Measurements from ENCODE around the gene SKAP2. TPM values are rescaled to one million over a fixed set of nuclear protein-coding genes. Genes with fewer than 3 reads are reported as not detected.

The SKAP2 gene
- total and polyA plus RNA-seq, 2 of the 13 experiments (the other 11 are each of a cell fraction or from before 2014, with no cell fraction given) = 3.6 to 12.9 TPM

DNA sequence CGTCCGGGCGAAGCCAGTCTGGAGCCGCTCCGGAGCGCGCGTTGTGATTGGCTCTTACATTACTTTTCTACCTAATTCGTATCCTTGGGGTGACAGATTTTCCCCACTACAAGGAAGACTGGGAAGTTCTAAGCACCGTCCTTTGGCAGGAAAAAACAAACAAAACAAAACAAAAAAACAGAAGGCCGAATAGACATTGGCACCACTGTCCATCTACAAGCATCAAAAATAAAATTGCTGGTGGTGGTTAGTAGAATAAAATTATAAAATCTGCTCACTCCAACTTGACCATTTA lies 651 bp upstream of the SKAP2 start:
- Histone ChIP-seq H3K27ac (ENCODE audit: extremely low read length, insufficient read depth, low read length) (peak overlapping the region; percentile 76), H2AFZ (ENCODE audit: low read length) (peak overlapping the region; percentile 61), H3K4me3 (replicated peaks in 1 of 3; ENCODE audit: insufficient read depth in 1 of 3, low read depth in 2 of 3, low read length in 3 of 3) (peak overlapping the region; percentile 62 to 95 (median 65)), H3K4me2 (ENCODE audit: low read depth, low read length) (peak overlapping the region; percentile 84), H3K4me1 (ENCODE audit: insufficient read depth, low read length) (peaks cover 19% of the 10 kb centered on the region), H3K36me3 (replicated peaks in 1 of 2; ENCODE audit: control insufficient read depth in 1 of 2, insufficient read depth in 2 of 2, low read length in 2 of 2) (no peaks in the 10 kb centered on the region), H4K20me1 (ENCODE audit: insufficient read depth, low read length) (no peaks in the 10 kb centered on the region), H3K79me2 (ENCODE audit: insufficient read depth, low read length) (peaks cover 2% of the 10 kb centered on the region), H3K9me3 (ENCODE audit: low read length) (no peaks in the 10 kb centered on the region), H3K9ac (ENCODE audit: insufficient read depth, low read depth, low read length) (peak overlapping the region; percentile 74), H3K27me3 (ENCODE audit: control insufficient read depth in 1 of 2, insufficient read depth in 2 of 2, low read length in 2 of 2) (no peaks in the 10 kb centered on the region; a peak in 1 of 5 replicates)
- ChIA-PET CTCF (ENCODE audit: low intra/inter-chr PET ratio, low total read pairs) (no interaction called here), POLR2A (interaction anchor here (1.0 to 1.9 kb wide), 10 partner anchors 59 to 285 kb away, joined by 3 to 12 read pairs (median 5); partner anchors contain the start of gene HOXA4)
- no peak for FAIRE-seq
- no peak for DNase-seq (ENCODE audit: low spot score)
- WGBS (ENCODE audit: low lambda C conversion rate) = 2% methylated on average over 11 of the region's 11 CpGs
- intact Hi-C loops (cut with micrococcal nuclease; ENCODE audit: unreplicated experiment) = no loop called here
- ATAC-seq = peak; percentile 60
- TSS peak; percentile 100 for BruUV-seq (replicated peaks)
- in situ Hi-C loops (cut with HindIII; ENCODE audit: extremely low pct_ligation_motif_present, low pct_unique_long_range_greater_than_20kb) = no loop called here
- no peak for TF ChIP-seq DPF2 (CRISPR knock-in tag; IDR thresholded peaks at IDR 0.05; ENCODE audit: borderline replicate concordance, low read depth)
- no peak for TF ChIP-seq THYN1 (CRISPR knock-in tag; IDR thresholded peaks at IDR 0.05; ENCODE audit: borderline replicate concordance, low read depth)
- TF ChIP-seq, protein P1, sequence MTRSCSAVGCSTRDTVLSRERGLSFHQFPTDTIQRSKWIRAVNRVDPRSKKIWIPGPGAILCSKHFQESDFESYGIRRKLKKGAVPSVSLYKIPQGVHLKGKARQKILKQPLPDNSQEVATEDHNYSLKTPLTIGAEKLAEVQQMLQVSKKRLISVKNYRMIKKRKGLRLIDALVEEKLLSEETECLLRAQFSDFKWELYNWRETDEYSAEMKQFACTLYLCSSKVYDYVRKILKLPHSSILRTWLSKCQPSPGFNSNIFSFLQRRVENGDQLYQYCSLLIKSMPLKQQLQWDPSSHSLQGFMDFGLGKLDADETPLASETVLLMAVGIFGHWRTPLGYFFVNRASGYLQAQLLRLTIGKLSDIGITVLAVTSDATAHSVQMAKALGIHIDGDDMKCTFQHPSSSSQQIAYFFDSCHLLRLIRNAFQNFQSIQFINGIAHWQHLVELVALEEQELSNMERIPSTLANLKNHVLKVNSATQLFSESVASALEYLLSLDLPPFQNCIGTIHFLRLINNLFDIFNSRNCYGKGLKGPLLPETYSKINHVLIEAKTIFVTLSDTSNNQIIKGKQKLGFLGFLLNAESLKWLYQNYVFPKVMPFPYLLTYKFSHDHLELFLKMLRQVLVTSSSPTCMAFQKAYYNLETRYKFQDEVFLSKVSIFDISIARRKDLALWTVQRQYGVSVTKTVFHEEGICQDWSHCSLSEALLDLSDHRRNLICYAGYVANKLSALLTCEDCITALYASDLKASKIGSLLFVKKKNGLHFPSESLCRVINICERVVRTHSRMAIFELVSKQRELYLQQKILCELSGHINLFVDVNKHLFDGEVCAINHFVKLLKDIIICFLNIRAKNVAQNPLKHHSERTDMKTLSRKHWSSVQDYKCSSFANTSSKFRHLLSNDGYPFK (CRISPR knock-in tag; IDR thresholded peaks at IDR 0.05; ENCODE audit: borderline replicate concordance) = 0 out of 2 replicates have a peak, but pooled peaks have one; percentile 15
- no peak for TF ChIP-seq MED13 (CRISPR knock-in tag; IDR thresholded peaks at IDR 0.05)
- TF ChIP-seq ATF1 (CRISPR knock-in tag; IDR thresholded peaks at IDR 0.05) = peak; percentile 66
- peak; percentile 37; the same call in 1 of the 2 replicates for TF ChIP-seq NFYB (CRISPR knock-in tag; IDR thresholded peaks at IDR 0.05)
- no peak for TF ChIP-seq RFX5 (IDR thresholded peaks at IDR 0.05; ENCODE audit: low read depth, low read length)
- TF ChIP-seq, protein P2, sequence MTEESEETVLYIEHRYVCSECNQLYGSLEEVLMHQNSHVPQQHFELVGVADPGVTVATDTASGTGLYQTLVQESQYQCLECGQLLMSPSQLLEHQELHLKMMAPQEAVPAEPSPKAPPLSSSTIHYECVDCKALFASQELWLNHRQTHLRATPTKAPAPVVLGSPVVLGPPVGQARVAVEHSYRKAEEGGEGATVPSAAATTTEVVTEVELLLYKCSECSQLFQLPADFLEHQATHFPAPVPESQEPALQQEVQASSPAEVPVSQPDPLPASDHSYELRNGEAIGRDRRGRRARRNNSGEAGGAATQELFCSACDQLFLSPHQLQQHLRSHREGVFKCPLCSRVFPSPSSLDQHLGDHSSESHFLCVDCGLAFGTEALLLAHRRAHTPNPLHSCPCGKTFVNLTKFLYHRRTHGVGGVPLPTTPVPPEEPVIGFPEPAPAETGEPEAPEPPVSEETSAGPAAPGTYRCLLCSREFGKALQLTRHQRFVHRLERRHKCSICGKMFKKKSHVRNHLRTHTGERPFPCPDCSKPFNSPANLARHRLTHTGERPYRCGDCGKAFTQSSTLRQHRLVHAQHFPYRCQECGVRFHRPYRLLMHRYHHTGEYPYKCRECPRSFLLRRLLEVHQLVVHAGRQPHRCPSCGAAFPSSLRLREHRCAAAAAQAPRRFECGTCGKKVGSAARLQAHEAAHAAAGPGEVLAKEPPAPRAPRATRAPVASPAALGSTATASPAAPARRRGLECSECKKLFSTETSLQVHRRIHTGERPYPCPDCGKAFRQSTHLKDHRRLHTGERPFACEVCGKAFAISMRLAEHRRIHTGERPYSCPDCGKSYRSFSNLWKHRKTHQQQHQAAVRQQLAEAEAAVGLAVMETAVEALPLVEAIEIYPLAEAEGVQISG (CRISPR knock-in tag; IDR thresholded peaks at IDR 0.05) = no peak
- no peak for TF ChIP-seq ZFP1 (CRISPR knock-in tag; IDR thresholded peaks at IDR 0.05)
- TF ChIP-seq ZNF230 (CRISPR knock-in tag; IDR thresholded peaks at IDR 0.05) = peak; percentile 4; the same call in 1 of the 2 replicates
- TF ChIP-seq SRSF1 (optimal IDR thresholded peaks at IDR 0.05; ENCODE audit: low read depth, low read length) = no peak
- TF ChIP-seq, protein P3, sequence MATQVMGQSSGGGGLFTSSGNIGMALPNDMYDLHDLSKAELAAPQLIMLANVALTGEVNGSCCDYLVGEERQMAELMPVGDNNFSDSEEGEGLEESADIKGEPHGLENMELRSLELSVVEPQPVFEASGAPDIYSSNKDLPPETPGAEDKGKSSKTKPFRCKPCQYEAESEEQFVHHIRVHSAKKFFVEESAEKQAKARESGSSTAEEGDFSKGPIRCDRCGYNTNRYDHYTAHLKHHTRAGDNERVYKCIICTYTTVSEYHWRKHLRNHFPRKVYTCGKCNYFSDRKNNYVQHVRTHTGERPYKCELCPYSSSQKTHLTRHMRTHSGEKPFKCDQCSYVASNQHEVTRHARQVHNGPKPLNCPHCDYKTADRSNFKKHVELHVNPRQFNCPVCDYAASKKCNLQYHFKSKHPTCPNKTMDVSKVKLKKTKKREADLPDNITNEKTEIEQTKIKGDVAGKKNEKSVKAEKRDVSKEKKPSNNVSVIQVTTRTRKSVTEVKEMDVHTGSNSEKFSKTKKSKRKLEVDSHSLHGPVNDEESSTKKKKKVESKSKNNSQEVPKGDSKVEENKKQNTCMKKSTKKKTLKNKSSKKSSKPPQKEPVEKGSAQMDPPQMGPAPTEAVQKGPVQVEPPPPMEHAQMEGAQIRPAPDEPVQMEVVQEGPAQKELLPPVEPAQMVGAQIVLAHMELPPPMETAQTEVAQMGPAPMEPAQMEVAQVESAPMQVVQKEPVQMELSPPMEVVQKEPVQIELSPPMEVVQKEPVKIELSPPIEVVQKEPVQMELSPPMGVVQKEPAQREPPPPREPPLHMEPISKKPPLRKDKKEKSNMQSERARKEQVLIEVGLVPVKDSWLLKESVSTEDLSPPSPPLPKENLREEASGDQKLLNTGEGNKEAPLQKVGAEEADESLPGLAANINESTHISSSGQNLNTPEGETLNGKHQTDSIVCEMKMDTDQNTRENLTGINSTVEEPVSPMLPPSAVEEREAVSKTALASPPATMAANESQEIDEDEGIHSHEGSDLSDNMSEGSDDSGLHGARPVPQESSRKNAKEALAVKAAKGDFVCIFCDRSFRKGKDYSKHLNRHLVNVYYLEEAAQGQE (IDR thresholded peaks at IDR 0.05; ENCODE audit: borderline replicate concordance in 1 of 2, low read depth in 1 of 2, low read length in 2 of 2) = no peak
- no peak for TF ChIP-seq RBAK (CRISPR knock-in tag; IDR thresholded peaks at IDR 0.05)
- no peak for TF ChIP-seq EP300 (IDR thresholded peaks at IDR 0.05; ENCODE audit: low read depth in 2 of 2, low read length in 2 of 2)
- no peak for TF ChIP-seq EP300 (CRISPR knock-in tag; IDR thresholded peaks at IDR 0.05; ENCODE audit: borderline replicate concordance)
- no peak; the same call in 1 of the 2 replicates for TF ChIP-seq EHMT2 (IDR thresholded peaks at IDR 0.05; ENCODE audit: borderline replicate concordance, low read depth, low read length)
- TF ChIP-seq SP2 (CRISPR knock-in tag; IDR thresholded peaks at IDR 0.05) = no peak
